ENCODE data around the gene LPO. TPM values are rescaled to one million over a fixed set of nuclear protein-coding genes. Genes with fewer than 3 reads are reported as not detected.

Gene LPO
- total RNA-seq, 1 donor from 2014 or later = not detected

DNA sequence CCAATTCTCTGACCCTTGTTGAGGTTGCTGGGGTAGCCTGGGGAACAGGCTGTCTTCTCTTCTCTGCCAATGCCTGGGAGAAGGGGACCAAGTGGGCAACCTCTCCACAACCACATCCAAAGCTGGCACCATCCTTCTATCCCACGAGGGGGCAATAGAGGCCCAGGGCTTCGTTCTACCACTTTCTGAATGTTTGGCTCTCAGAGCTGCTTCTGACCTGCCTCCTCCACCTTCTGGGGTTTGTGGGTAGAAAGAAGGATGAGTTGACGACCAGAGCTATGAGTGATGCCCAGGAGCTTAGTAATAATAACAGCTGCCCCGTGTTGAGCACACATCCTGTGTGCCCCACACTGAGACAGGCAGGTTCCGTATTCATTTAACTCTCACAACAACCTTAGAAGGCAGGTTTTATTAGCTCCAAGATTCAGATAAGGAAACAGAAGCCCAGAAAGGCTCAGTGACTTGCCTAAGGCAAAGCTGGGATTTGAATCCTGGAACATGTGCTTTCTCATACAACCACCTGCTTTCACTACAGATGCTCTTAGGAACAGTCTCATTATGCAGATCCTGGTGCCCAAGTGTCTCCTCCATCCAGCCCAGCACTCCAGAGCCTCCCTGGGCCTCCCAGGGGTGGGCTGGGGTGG lies 79.2 kb downstream of the LPO start:
- DNase-seq (ENCODE audit: low read depth) = peak; percentile 52

DNA sequence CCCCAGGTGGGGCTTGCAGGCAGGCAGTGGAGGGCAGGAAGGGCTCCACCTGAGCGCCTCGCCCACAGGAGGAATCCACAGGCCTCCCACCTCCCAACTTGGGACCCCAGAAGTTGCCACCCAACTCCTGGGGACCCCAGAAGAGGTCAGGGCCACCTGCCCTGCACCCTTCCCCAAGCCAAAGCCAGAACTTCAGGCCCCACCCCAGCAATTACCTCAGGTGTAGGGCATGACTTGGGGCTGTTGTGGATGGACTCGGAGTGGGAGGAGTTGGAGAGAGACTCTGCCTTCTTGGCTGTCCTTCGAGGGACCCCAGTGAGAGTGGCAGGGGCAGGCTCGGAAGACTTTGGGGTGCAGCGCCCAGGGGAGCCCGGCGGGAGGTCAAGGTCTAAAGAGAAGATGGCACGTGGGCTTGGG lies 79.7 kb downstream of the LPO start:
- DNase-seq (ENCODE audit: low read depth) = no peak

Other genes with a start within 250 kb of the LPO start
- gene SRSF1, start 231.3 kb upstream of the LPO start, total RNA-seq = 348 and 471 TPM in 2 replicates
- 10.4 and 20.7 TPM in 2 replicates for gene DYNLL2, start 155.2 kb upstream of the LPO start, total RNA-seq
- gene OR4D1, start 90.2 kb upstream of the LPO start, total RNA-seq = not detected in 2 replicates
- not detected in 2 replicates for gene OR4D2, start 71.6 kb upstream of the LPO start, total RNA-seq
- not detected in 2 replicates for gene EPX, start 45.9 kb upstream of the LPO start, total RNA-seq
- gene MKS1, start 19.3 kb upstream of the LPO start, total RNA-seq = 15.7 and 20.1 TPM in 2 replicates
- gene MPO, start 42.4 kb downstream of the LPO start, total RNA-seq = 0.17 TPM in 1 of 2 replicates, not detected in the other
- gene TSPOAP1, start 90.2 kb downstream of the LPO start, total RNA-seq = 0.17 and 6.1 TPM in 2 replicates
- gene SUPT4H1, start 113.6 kb downstream of the LPO start, total RNA-seq = 53.8 and 85.3 TPM in 2 replicates
- gene RNF43, start 178.9 kb downstream of the LPO start, total RNA-seq = 2.3 and 6.0 TPM in 2 replicates
- gene HSF5, start 249.8 kb downstream of the LPO start, total RNA-seq = under 0.01 TPM in 1 of 2 replicates, not detected in the other